Measurements from ENCODE around the gene GUCA1C.

The GUCA1C gene

GRCh38 chr3:108877901-108878300 is 75.8 kb downstream of the GUCA1C start:
- no peaks in the 10 kb centered on the region for H3K36me3 ChIP-seq (ENCODE audit: control insufficient read depth in 5 of 5, insufficient read depth in 5 of 5, low read length in 5 of 5)

DNA sequence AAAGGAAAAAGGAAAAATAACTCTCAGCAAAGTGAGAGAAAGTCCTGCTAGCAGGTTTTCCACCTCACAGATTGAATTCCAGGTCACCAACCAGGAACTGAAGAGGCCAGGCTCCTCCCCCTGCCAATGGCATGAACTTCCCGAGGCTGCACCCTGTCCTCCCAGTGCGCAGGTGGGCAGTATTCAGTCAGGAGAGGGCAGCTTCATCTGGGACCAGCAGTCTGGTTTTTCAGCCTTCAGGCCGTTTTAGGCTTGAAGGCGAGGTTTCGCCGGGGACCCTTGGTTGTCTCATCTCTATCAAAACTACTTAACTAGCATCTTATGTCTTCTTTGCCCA is 89.9 kb downstream of the GUCA1C start:
- no peak overlapping the region for H3K9ac ChIP-seq (ENCODE audit: low read length in 5 of 5)
- no peaks in the 10 kb centered on the region for H3K27me3 ChIP-seq (ENCODE audit: control insufficient read depth in 5 of 5, insufficient read depth in 4 of 5, low read length in 5 of 5)
- H3K27ac ChIP-seq (ENCODE audit: low read depth, low read length): no peak overlapping the region

More at GRCh38 chr3:108877901-108878300, 75.8 kb downstream of the GUCA1C start:
- Histone ChIP-seq H3K9me3 (ENCODE audit: control insufficient read depth in 5 of 5, low read length in 5 of 5) (no peaks in the 10 kb centered on the region), H3K27me3 (ENCODE audit: control insufficient read depth in 5 of 5, insufficient read depth in 4 of 5, low read length in 5 of 5) (peaks cover 0 to 3% (median 0%) of the 10 kb centered on the region in 5 donors), H3K9ac (ENCODE audit: low read length in 5 of 5) (no peak overlapping the region), H3K27ac (ENCODE audit: low read depth, low read length) (no peak overlapping the region), H3K4me1 (ENCODE audit: control insufficient read depth in 5 of 5, insufficient read depth in 5 of 5, low read length in 5 of 5) (no peaks in the 10 kb centered on the region), H3K4me3 (ENCODE audit: low read depth in 1 of 5, low read length in 5 of 5) (no peak overlapping the region)

GRCh38 chr3:108862865-108863798 is 90.5 kb downstream of the GUCA1C start:
- Histone ChIP-seq H3K27me3 (ENCODE audit: control insufficient read depth in 5 of 5, insufficient read depth in 4 of 5, low read length in 5 of 5) (no peaks in the 10 kb centered on the region), H3K9ac (ENCODE audit: low read length in 5 of 5) (no peak overlapping the region), H3K36me3 (ENCODE audit: control insufficient read depth in 5 of 5, insufficient read depth in 5 of 5, low read length in 5 of 5) (no peaks in the 10 kb centered on the region), H3K27ac (ENCODE audit: low read depth, low read length) (no peak overlapping the region), H3K4me1 (ENCODE audit: control insufficient read depth in 5 of 5, insufficient read depth in 5 of 5, low read length in 5 of 5) (no peaks in the 10 kb centered on the region), H3K4me3 (ENCODE audit: low read depth in 1 of 5, low read length in 5 of 5) (no peak overlapping the region), H3K9me3 (ENCODE audit: control insufficient read depth in 5 of 5, low read length in 5 of 5) (peaks cover 0 to 4% (median 2%) of the 10 kb centered on the region in 5 donors)

More for the DNA sequence above, 89.9 kb downstream of the GUCA1C start:
- Histone ChIP-seq H3K4me1 (ENCODE audit: control insufficient read depth in 5 of 5, insufficient read depth in 5 of 5, low read length in 5 of 5) (no peaks in the 10 kb centered on the region), H3K9me3 (ENCODE audit: control insufficient read depth in 5 of 5, low read length in 5 of 5) (peaks cover 0 to 4% (median 2%) of the 10 kb centered on the region in 5 donors), H3K4me3 (ENCODE audit: low read depth in 1 of 5, low read length in 5 of 5) (no peak overlapping the region), H3K36me3 (ENCODE audit: control insufficient read depth in 5 of 5, insufficient read depth in 5 of 5, low read length in 5 of 5) (no peaks in the 10 kb centered on the region)

DNA sequence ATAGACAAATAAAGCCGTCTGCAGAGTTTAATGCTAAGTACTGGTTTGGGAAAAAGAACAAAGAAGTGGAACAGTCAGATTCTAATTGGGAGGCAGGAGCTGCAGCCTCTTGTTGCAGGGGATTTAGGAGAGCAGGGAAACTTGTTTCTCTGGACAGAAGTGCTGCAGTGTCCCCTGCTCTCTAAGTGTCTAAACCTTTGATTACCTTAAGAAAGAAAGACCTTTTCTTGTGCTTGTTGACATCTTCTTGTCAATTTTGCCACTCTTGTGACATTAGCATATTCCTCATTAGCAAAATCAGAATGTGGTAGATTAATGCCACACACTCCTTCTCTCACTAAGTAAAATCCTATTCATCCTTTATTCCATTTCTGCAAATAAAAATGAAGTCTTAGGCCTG is 92.3 kb downstream of the GUCA1C start:
- Histone ChIP-seq H3K4me1 (ENCODE audit: control insufficient read depth in 5 of 5, insufficient read depth in 5 of 5, low read length in 5 of 5) (no peaks in the 10 kb centered on the region), H3K27me3 (ENCODE audit: control insufficient read depth in 5 of 5, insufficient read depth in 4 of 5, low read length in 5 of 5) (no peaks in the 10 kb centered on the region), H3K9me3 (ENCODE audit: control insufficient read depth in 5 of 5, low read length in 5 of 5) (peaks cover 0 to 4% (median 2%) of the 10 kb centered on the region in 5 donors), H3K27ac (ENCODE audit: low read depth, low read length) (no peak overlapping the region), H3K4me3 (ENCODE audit: low read depth in 1 of 5, low read length in 5 of 5) (no peak overlapping the region), H3K9ac (ENCODE audit: low read length in 5 of 5) (no peak overlapping the region), H3K36me3 (ENCODE audit: control insufficient read depth in 5 of 5, insufficient read depth in 5 of 5, low read length in 5 of 5) (no peaks in the 10 kb centered on the region)
